IPS DF 19.7 (cell line): ENCODE measurements around the gene SLC25A12.
"Not testable (repeated sequence)": the region's sequence is repeated elsewhere in the genome, so short reads cannot be mapped to it uniquely, and the experiment has no call there.

Experiments
- DNase-seq: peaks from one replicate; pipeline ENCODE4 v3.0.0-alpha.2; 2013; ENCODE audit warnings: low read depth, low spot score

Gene SLC25A12

GRCh38 chr2:171830039-171830438 is 64.0 kb downstream of the SLC25A12 start:
- no peak for DNase-seq

DNA sequence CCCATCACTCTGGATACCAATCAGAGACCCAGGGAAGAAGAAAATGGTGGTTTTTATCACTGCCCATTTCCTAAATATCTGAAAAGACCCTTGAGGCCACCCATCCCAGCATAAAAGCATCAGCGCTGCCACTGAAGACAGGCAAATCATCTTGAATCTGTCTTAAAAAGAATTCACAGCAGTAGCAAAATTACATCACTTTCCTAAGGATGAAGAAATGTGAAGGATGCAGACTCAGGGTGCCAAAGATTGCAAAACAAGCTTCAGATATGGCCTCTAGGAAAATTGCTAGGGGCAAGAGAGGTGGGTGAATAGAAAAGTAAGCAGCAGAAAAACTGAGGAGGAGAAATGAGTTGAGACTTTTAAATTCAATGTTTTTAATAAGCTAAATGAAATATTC is 70.0 kb downstream of the SLC25A12 start:
- DNase-seq, result no peak

DNA sequence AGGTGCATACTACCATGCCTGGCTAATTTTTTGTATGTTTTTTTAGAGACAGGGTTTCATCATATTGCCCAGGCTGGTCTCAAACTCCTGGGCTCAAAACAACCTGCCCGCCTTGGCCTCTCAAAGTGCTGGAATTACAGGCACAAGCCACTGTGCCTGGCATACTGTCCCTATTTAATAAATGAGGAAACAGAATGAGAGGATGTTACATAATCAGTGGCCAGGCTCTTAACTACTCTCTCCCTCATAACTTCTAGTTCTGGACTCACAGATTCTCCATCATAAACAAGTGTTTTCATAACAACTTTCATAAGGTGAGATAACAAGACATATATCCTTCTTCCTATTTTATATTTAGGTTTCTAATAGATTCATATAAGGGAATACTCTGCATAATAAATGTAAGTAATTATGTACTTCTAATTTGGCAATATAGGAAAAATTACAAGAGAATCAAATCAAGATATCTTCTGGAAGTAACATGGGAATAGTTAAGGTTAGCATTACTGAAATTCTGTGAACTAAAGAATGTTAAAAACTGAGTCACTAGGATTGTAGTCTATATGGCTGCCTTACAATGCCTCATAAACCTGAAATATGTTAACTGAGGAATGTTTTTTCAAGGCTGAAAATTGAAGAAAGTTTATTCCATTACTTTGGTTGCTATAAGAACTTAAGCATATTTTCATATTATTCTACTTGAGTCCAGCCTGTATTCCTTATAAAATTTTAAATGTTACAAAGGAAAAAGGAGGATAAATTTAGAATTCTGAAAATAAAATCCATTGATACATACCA is 71.3 kb downstream of the SLC25A12 start:
- no peak for DNase-seq

GRCh38 chr2:171819453-171819852 is 74.6 kb downstream of the SLC25A12 start:
- no peak for DNase-seq

- no peak for DNase-seq
Measured at GRCh38 chr2:171814883-171815282, 79.2 kb downstream of the SLC25A12 start.

DNA sequence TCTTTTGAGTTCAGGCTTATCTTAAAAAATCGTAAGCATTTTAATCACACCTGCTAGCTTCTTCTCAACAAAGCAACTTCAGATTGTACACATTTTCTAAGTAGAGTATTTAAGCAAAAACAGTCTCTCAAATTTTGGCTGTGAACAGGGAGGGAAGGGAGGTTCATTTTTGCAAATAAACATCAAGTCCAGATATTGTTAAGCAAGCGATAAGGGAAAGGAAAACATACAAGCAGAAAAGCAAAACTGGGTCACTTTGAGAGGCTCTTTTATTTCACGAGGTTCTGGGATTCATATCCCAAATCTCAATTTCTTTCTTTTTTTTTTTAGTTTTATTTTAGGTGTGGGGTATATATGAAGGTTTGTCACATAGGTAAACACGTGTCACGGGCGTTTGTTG is 79.9 kb downstream of the SLC25A12 start:
- no peak for DNase-seq

GRCh38 chr2:171813729-171814128 is 80.3 kb downstream of the SLC25A12 start:
- DNase-seq, result no peak

DNA sequence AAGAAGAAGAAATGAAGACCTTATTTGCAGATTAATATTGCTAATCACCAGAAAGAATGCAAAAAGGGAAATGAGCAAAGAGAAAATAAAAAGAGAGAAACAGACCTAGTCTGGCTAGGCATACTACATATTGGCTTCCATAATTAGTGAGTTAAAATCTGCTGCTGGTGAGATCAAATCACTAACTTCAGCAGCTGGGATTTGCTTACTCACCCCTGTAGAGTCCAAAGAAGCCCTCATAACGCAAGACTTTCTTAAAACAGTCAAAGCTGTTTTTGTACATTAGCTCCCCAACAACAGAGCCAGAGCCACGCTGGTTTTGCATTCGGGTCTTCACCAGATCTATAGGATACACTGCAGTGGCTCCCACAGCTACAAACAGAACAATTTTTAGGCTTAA is 80.9 kb downstream of the SLC25A12 start:
- no peak for DNase-seq

GRCh38 chr2:171811245-171811628 is 82.8 kb downstream of the SLC25A12 start:
- no peak for DNase-seq

DNA sequence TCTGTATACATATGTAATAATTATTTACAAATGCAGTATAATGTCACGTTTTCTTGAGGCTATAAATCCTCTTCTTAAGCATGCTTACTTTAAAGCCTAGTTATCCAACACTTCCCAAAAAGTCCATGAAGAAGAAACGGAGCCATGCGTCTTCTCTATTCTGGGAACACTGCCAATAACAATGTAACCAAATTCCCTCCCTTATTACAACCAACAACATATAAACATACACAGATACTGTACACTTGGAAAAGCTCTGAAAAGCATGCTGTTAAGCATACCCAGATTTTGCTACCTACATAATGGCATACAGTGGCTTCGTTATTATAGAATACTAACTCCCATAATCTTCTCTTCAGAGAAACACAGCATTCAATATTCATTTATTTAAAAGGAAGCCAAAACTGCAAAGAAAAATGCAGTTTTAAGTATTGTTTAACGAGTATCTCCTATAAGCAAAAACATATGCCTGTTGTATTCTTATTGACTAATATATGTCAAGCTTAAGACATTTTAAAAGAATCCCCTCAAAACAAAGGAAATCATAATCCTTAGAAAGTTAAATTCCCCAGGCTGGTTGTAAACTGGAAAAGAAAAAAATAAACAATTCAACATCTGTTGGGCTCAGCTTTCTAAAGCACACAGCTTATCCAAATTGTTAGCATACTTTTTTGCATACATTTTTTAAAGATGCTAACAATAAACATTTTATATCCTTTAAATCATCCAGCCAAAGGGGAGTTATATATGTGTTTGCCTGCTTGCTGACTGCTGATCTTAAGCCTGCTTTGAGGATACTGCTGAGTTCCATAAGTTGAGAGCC is 83.4 kb downstream of the SLC25A12 start:
- no peak for DNase-seq

- not testable (repeated sequence) for DNase-seq
Measured at GRCh38 chr2:171808885-171809284, 85.2 kb downstream of the SLC25A12 start.

- DNase-seq, result no peak
Measured at GRCh38 chr2:171807831-171808393, 86.1 kb downstream of the SLC25A12 start.

DNA sequence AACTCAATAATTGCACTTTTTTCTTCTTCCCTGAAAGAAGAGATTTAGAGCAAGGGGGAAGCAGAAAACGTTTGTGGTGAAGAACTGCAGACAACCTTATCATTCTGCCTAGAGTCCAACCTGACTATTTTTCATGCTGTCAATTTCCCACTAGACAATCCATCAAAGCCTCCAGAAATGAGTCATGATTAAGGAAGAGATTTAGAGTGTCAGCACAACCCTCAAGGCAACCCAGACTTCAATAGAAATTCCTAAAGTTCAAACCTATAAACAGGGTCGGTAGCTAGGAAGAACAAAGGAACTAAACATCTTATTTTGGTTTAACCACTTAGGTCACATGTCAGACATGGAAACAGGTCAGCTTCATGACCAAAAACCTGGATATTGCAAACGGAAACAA is 86.9 kb downstream of the SLC25A12 start:
- no peak for DNase-seq

GRCh38 chr2:171804456-171804855 is 89.6 kb downstream of the SLC25A12 start:
- no peak for DNase-seq

DNA sequence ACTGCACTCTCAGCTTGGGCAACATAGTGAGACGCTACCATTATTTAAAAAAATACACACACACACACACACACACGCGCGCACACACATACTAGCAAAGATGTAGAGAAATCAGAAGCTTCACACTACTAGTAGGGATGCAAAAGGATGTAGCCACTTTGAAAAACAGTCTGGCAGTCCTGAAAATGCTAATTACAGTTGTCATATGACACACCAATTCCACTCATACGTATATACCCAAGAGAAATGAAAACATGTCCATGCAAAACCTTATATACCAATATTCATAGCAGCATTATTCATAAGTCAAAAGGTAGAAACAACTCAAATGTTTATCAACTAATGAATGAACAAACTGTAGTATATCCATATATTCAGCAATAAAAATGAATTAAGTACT is 90.3 kb downstream of the SLC25A12 start:
- DNase-seq, result no peak

DNA sequence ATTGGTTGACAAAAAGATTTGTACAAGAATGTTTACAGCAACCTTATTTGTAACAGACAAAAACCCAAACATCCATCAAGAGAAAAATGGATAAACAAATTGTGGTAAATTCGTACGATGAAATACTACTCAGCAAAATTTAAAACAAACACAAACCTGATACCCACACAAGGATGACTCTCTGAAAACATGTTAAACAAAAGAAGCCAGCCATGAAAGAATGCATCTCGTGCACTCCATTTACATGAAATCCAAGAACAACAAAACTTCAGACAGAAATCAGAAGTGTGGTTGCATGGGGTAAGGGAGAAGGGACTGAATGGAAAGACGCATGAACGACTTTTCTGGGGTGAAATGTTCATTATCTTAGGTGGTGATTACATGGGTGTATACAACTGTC is 93.4 kb downstream of the SLC25A12 start:
- no peak for DNase-seq

DNA sequence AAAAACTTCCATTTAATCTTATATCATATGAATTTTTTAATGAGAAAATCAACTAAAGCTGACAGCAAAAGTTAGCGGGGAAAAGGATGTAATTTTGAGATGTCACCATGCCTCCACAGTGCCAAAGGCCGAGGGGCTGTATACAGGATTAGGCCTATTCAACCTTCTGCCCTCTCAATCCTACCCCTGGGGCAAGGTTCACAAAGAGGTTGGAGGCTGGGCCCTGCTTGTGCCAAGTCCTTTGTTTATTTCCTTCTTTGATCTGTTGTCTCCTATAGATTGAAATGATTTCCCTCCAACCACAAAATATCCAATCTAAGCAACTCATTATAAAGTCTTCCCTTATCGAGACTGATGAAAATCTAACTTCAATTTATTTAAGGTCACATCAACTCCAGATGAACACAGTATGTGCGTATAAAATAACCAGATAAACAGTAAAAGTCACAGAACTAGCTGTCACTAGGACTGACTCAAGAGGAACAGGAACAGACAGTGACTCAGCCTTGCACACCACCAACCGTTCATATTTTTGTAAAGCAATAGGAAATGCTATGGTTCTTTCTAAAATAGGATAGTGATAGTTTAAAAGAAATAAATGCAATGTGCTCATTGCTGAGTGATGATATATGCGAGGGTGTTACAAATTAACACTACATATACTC is 95.8 kb downstream of the SLC25A12 start:
- DNase-seq, result no peak

- DNase-seq, result no peak
Measured at GRCh38 chr2:171794918-171795317, 99.1 kb downstream of the SLC25A12 start.

DNA sequence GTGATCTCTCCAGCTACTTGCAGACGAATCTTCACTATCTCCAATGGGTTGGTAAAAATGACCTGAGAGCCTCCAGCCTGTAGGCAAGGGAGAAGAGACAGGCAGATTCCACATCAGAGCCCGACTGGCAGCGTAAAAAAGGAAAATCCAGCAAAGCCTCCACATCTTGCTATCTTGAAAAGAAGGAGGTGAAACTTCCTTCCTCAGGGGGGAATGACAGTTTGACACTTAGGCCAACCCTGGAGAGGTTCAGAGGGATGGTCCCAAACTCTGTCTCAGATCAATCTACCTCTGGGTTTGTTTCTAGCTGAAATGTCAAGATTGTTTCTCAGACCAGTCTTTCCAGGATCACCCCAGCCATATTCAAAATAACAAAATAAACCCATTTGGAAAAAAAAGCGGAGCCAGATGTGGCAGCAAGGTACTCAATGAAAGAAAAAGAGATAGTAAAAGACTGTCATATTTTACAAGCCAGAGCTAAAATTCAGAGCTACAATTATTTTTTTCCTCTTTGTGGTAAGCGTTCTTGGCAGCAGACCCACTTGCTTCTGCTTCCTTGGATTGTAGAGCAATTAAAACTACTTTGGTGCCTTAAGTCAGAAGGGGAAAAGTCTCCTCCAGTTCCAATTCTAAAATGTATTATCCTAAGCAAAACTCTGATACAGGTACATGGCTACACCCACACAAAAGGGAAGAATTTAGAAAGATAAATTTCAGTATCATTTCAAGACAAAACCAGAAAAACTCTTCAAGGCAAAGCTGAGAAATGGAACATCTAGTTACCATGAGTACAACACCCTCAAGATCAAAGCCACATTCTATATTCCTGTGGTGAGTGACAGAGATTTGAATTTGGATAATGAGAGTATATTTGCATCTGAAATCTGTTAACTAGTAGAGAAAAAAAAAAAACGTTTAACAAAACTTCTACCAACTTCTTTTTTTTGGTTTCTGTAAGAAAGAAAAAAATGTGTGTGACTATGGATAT is 100.1 kb downstream of the SLC25A12 start:
- DNase-seq, result no peak

DNA sequence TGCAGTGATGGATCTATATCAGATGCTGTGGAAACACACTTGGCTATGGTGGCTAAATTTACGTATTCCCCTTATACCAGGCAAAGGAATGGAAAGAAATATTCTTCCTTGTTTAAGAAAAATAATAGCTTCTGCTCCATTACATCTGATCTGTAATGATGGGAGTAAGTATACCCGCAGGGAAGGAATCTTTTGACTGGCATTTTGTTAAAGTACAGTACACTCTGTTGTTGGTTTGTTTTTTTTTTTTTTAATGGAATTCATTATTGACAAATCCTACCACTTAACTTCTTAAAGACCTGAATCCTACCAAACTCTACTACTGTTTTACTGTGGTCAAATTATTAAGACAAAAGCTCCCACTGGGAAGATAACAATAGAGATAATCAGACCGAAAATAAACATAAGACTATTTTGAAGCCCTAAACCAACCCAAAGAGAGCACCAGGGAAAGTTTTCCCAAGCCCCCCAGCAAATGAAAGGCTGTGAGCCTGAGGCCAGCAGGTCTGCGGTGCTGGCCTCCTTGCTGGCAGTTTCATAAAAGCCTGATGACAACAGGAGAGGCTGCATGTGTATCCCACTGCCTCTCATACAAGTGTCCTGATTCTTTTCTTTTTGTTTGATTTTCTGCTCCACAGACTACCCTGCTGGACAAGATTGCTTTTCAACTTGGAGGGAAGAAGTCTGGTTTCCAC is 101.0 kb downstream of the SLC25A12 start:
- no peak for DNase-seq
